Stimulated activated naive CD8-positive, alpha-beta T cell treated with anti-CD3 and anti-CD28 coated beads, Interleukin-15, amount 100 ng/mL, for 72 hours (primary cell): ENCODE results near the gene KRT1.
A peak's percentile ranks its signal among the peaks of the same experiment; 100 is the strongest.
"Not testable (repeated sequence)": the region's sequence is repeated elsewhere in the genome, so short reads cannot be mapped to it uniquely, and the experiment has no call there.

Experiments used
- ATAC-seq: fragments of 150-1000 bp; cut with Tn5 transposase; 2 replicates; pipeline ENCODE4 v1.10.0; 2021; ENCODE audit warnings: mild to moderate bottlenecking, moderate library complexity
- DNase-seq, 2 donors: peaks; one replicate each; pipeline ENCODE4 v3.0.0; 2021 to 2022
- H3K27ac Mint-ChIP-seq, 2 donors: one replicate each; pipeline ENCODE4 v1.8.0; 2022; ENCODE audit warnings: mild to moderate bottlenecking in 2 of 2, mixed read lengths in 2 of 2, moderate library complexity in 2 of 2
- H3K27me3 Mint-ChIP-seq: one replicate; pipeline ENCODE4 v1.8.0; 2022; ENCODE audit warnings: mixed read lengths
- H3K4me1 Mint-ChIP-seq: one replicate; pipeline ENCODE4 v1.8.0; 2022; ENCODE audit warnings: mild to moderate bottlenecking, mixed read lengths
- H3K4me3 Mint-ChIP-seq, 2 donors: one replicate each; pipeline ENCODE4 v1.8.0; 2022; ENCODE audit warnings: mild to moderate bottlenecking in 2 of 2, mixed read lengths in 2 of 2, moderate library complexity in 1 of 2
- H3K9me3 Mint-ChIP-seq, 2 donors: one replicate each; pipeline ENCODE4 v1.8.0; 2022; ENCODE audit warnings: mixed read lengths in 2 of 2

Gene KRT1

DNA sequence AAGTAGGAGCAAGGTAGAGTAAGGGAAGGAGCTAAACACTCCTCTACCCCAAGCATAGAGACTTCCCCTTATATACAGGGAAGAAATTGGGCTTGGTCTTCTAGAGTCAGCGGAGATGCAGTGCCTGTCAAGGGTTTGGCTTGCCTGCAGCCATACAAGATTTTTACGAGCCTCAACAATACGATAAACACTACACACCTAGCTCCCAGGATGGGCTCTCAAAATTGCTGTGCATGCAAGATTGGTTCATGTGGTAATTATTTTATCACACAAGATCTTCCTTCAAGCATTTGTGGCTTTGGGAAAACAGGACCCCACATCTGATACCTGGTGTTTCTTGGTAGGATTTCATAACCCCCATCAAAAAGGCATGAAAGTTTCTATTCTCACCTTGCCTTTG, at the start of gene KRT1:
KRT1 (minus strand) TSS at position 45 of the 400 bp plus-strand sequence. CDS start 59 bp downstream, outside the sequence.
- H3K27ac Mint-ChIP-seq = peak within 1 kb of the TSS in 1 of 2 donors; percentile 64
- peaks cover 0 to 6% of the 10 kb centered on the region in 2 donors for H3K9me3 Mint-ChIP-seq
- H3K4me3 Mint-ChIP-seq = no peak within 1 kb of the TSS
- ATAC-seq (no peak), DNase-seq (no peak)
- no peaks in the 10 kb centered on the region for H3K27me3 Mint-ChIP-seq
- H3K4me1 Mint-ChIP-seq = peaks cover 25% of the 10 kb centered on the region

DNA sequence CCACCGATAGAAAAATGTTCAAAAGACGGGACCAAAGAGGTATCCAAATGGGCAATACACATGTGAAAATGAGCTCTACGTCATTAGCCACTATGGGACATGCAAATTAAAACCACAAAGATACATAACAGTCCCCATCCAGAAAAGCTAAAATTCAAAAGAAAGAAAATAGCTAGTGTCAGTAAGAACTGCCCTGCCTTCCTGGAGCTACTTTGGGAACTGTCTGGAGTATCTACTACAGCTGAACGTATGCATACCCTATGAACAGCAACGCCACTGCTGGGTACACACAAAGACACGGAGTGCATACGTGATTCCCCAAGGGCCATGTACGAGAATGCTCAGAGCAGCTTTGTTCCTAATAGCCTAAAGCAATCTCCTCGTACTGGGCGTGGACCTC, 48.9 kb upstream of the KRT1 start:
- DNase-seq (no peak), ATAC-seq (no peak)
- Mint-ChIP-seq H3K9me3 (no peaks in the 10 kb centered on the region), H3K4me1 (no peaks in the 10 kb centered on the region), H3K4me3 (no peak overlapping the region), H3K27me3 (no peaks in the 10 kb centered on the region), H3K27ac (no peak overlapping the region)

DNA sequence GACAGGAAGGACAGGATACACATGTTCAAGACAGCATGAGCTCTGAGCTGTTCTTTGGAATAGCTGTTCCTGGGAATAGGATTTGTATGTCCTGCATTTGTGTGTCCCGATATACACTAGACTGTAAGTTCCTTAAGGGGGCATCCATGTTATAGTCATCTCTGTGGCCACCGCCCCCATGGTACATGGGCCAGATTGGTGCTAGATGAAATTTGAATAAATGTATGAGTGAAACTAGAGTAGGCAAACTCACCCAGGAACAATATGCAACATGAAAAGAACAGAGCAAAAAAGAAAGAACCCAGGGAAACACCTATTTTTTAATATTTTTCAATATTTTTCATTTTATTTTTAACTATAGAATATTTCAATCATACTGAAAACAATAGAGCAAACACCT, 48.2 kb upstream of the KRT1 start:
- no peak overlapping the region for H3K27ac Mint-ChIP-seq
- no peaks in the 10 kb centered on the region for H3K9me3 Mint-ChIP-seq
- H3K4me1 Mint-ChIP-seq = no peaks in the 10 kb centered on the region
- ATAC-seq (no peak), DNase-seq (no peak)
- no peak overlapping the region for H3K4me3 Mint-ChIP-seq
- H3K27me3 Mint-ChIP-seq = no peaks in the 10 kb centered on the region

DNA sequence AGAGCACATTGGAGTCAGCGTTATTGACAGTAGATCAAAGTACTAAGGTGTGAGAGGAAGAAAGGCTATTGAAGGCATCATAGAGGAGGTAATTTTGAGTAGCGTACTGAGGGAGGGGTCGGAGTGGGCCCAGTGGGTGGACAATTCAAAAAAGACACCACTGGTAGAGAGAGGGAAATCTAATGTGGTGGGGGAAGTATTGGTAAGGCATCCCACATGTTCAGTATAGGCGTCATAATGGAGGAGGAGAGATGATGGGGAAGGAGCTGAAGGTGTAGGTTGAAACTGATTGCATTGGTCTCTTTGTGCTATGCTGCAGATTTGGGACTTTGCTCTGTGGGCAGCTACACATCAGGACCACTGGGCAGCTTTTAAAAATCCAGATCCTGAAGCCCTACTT, 46.8 kb upstream of the KRT1 start:
- Mint-ChIP-seq H3K4me1 (peaks cover 3% of the 10 kb centered on the region), H3K9me3 (no peaks in the 10 kb centered on the region), H3K4me3 (no peak overlapping the region), H3K27ac (no peak overlapping the region), H3K27me3 (no peaks in the 10 kb centered on the region)
- ATAC-seq (no peak), DNase-seq (no peak)

DNA sequence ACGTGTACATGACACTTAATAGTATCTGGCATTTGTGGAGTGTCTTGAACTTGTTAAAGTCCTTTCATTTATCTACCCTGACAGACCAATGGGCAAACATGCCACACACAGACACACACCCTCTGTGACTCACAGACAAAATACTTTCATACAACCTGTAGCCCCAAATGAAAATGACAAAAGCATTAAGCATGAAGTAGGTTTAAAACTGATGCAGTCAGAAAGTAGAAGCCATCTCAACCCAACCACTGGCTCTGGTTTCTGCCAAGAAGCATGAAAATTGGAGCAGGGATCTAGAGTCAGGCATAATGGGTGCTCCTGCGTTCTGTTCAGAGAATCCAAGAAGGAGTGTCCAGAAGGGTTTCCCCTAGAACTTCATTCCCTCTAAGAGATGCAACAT, 46.2 kb upstream of the KRT1 start:
- ATAC-seq (no peak), DNase-seq (no peak)
- Mint-ChIP-seq H3K9me3 (no peaks in the 10 kb centered on the region), H3K4me1 (peaks cover 6% of the 10 kb centered on the region), H3K27ac (no peak overlapping the region), H3K4me3 (no peak overlapping the region), H3K27me3 (no peaks in the 10 kb centered on the region)

DNA sequence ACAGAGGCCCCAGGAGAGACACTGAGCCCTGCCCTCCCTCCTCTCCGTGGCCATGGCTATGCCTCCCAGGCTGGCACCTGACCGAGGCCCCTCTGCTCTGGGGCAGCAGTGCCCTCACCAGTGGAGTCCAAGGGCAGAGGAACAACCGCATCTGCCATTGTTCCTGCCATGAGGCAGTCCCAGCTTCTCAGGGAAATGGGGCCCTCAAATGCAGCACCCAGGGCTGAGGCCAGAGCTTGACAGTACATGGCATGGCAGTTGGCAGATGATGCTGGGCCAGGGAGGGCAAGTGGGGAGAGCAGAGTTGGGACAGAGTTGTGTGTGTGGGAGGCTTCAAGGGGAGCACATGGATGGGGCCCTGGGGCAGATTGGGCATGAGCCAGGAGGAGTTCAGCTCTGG, 44.2 kb upstream of the KRT1 start:
- H3K9me3 Mint-ChIP-seq = no peaks in the 10 kb centered on the region
- ATAC-seq = no peak
- no peak overlapping the region for H3K4me3 Mint-ChIP-seq
- no peak for DNase-seq
- no peaks in the 10 kb centered on the region for H3K27me3 Mint-ChIP-seq
- H3K27ac Mint-ChIP-seq = no peak overlapping the region
- H3K4me1 Mint-ChIP-seq = peaks cover 6% of the 10 kb centered on the region

DNA sequence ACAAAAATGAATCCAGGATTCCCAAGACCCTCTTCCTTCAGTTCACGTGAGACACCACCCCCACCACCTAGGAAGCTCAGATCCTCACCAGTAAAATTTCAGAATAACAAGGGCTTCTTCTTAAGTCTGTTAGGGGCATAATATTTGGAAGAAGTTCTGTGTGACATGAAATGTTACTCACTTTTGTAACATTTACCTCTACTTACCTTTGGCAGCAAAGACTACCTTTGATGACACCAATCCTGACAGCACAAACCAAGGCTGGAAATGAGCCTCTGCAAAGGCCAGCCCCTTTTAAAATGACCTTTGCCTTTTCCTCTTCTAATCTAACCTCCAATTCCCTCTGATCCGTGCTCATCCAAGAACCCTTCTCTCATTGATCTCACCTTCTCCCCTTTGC, 42.5 kb upstream of the KRT1 start:
- no peaks in the 10 kb centered on the region for H3K9me3 Mint-ChIP-seq
- H3K27ac Mint-ChIP-seq = no peak overlapping the region
- H3K4me3 Mint-ChIP-seq = no peak overlapping the region
- DNase-seq (no peak), ATAC-seq (no peak)
- no peaks in the 10 kb centered on the region for H3K27me3 Mint-ChIP-seq
- H3K4me1 Mint-ChIP-seq = peaks cover 6% of the 10 kb centered on the region

DNA sequence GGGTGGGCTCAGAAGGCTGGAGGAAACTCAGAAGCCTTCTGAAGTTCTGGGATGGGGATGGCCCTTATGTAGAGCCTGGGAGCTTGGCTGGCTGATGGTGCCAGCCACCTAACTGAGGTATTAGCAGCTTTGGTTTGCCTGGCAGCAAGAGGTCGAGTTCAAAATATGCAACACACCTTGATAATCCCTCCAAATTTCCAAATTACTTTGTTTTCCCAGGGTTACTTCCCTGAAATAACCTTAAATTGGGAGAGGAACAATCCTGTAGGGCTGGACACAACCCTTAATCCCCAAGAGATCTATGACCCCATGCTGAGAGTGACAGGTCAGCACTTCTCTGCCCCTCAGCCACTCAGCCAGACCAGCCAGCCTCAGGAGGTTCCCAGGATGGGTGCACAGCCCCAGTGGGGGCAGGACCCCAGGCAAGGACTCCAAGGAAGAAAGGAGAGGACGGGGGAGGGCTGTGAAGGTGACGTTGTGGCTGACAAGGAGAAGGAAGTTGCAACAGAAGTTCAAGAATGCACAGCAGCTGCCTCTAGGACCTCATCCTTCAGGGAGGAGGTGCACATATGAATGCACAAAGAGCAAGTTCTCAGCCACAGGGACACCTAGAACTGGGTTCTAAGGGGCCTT, 41.7 kb upstream of the KRT1 start:
- Mint-ChIP-seq H3K4me1 (peaks cover 6% of the 10 kb centered on the region), H3K4me3 (no peak overlapping the region), H3K9me3 (no peaks in the 10 kb centered on the region), H3K27me3 (no peaks in the 10 kb centered on the region), H3K27ac (peak overlapping the region in 1 of 2 donors; percentile 77)
- no peak for ATAC-seq
- no peak for DNase-seq

DNA sequence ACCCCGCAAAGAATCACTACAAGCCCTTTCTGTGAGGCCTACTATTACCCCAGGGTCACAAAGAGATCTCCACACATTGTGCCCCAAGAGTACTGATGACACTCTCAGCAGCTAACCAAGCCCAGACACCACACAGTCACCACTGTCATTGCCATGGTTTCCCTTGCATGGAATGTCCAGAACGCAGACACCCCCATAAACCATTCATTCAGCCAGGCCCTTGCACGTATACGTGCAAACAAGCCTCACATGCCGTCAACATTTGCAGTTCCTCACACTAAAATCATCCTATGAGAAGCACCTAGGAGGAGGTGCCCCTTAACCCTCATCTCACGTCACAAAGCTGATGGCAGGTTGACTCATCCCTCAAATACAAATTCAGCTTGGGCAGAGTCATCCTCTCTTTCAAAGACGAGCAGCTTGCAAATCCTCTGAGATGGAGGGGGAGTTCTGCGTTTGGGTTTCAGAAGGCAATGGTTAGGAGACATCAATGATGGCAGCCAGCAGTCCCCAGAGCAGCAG, 40.2 kb upstream of the KRT1 start:
- DNase-seq (no peak), ATAC-seq (no peak)
- H3K4me1 Mint-ChIP-seq = peaks cover 6% of the 10 kb centered on the region
- no peak overlapping the region for H3K4me3 Mint-ChIP-seq
- no peak overlapping the region for H3K27ac Mint-ChIP-seq
- peaks cover 15% of the 10 kb centered on the region for H3K27me3 Mint-ChIP-seq
- no peaks in the 10 kb centered on the region for H3K9me3 Mint-ChIP-seq

DNA sequence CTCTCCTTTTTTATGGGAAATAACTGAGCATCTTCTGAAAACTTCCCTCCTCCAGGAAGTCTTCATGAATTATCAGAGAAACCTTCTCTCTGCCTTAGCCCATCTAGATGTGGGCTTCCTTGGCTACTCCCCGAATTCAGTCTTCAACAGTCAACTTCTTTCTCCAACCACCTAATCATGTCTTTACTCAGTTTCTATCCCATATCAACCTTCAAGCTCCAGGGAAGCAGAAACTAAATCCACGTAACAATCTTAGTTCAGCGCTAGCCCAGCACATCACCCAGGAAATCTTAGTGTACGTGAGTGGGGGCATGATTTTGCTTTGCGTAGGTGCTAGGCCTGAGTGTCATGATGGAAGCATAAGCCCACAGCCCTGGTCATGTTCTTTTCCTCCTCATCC, 35.9 kb upstream of the KRT1 start:
- Mint-ChIP-seq H3K9me3 (no peaks in the 10 kb centered on the region), H3K27me3 (peaks cover 40% of the 10 kb centered on the region), H3K4me3 (no peak overlapping the region), H3K27ac (no peak overlapping the region), H3K4me1 (peaks cover 16% of the 10 kb centered on the region)
- no peak for ATAC-seq
- DNase-seq = no peak

DNA sequence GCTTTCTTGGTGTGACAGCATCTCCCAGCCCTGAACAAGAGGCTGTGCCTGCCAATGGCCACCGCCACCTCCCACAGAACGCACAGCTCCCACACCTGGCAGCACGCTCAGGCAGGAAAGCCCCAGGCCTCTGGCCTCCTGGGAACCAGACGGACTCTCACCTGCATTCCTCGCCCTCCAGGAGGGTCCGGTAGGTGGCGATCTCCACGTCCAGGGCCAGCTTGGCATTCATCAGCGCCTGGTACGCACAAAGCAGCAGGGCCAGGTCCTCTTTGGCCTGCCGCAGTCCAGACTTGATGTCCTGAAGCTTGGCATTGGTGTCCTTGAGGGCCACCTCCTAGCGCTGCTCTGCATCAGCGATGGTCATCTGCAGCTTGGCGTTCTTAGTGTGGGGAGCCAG, 35.2 kb upstream of the KRT1 start:
- Mint-ChIP-seq H3K27me3 (peaks cover 40% of the 10 kb centered on the region), H3K27ac (peak overlapping the region in 1 of 2 donors; percentile 34), H3K4me1 (peaks cover 16% of the 10 kb centered on the region), H3K9me3 (no peaks in the 10 kb centered on the region), H3K4me3 (no peak overlapping the region)
- ATAC-seq (no peak), DNase-seq (no peak)

DNA sequence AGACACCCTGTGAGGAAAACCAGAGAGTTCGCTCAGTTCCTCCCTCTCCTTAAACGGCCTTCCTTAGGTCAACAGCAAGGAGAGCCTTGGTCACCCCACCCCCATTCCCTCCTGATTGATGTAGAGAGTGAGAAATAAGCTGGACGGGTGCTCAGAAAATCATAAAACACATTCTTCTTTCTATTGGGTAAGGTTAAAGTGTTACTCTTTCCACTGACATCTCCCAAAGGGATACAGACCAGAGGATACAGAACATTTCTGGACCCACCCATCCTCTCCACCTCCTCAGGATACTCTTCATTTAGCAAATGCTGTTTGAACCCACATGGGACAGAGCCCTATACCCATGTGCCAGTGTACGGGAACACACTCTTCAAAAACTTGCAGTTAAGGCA, 34.7 kb upstream of the KRT1 start:
- ATAC-seq (no peak), DNase-seq (no peak)
- no peaks in the 10 kb centered on the region for H3K9me3 Mint-ChIP-seq
- peak overlapping the region in 1 of 2 donors; percentile 34 for H3K27ac Mint-ChIP-seq
- peaks cover 16% of the 10 kb centered on the region for H3K4me1 Mint-ChIP-seq
- peak overlapping the region; percentile 5 to 41 for H3K4me3 Mint-ChIP-seq
- peaks cover 40% of the 10 kb centered on the region for H3K27me3 Mint-ChIP-seq

DNA sequence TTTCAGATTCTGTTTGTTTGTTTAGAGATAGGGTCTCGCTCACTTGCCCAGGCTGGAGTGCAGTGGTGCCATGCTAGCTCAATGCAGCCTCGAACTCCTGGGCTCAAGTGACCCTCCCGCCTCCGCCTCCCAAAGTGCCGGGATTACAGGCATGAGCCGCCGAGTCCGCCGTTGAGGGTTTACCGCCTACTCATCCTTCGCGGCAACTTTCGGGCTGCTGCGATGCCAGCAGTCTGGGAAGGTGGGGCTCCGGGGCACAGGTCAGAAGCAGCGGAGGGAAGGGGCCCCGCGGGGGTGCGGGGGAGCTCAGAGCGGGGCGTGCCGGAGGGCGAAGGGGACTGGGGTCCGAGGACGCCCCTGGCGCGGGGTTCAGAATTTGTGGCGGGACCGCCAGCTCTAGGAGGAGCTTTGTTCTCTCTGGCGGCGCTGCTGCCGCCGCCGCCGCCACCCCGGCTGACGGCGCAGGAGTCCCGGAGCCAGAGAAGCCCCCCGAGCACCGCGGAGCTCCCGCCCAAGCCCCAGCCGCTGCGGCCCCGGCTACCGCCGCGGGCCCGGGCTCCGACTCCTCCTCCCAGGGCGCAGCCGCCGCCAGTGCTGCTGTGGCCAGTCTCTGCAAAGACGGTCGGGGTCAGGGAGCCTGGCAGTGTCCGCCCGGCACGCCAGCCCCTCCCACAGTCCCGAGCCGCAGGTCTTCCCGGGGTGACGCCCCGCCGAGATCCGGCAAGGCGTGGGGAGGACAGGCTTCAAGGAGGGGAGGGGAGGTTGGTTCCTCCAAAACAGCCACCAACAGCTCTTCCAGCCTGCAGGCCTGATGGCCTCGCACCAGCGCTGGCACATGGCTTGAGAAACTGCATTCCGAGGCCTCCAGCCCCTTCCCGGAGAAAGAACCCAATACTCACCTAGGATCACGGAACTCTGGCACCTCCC, 34.0 kb upstream of the KRT1 start:
- no peaks in the 10 kb centered on the region for H3K9me3 Mint-ChIP-seq
- peak overlapping the region in 1 of 2 donors; percentile 34 for H3K27ac Mint-ChIP-seq
- DNase-seq = peak; percentile 18 to 25
- peak; percentile 58 for ATAC-seq
- H3K4me1 Mint-ChIP-seq = peaks cover 16% of the 10 kb centered on the region
- peaks cover 40% of the 10 kb centered on the region for H3K27me3 Mint-ChIP-seq
- peak overlapping the region; percentile 67 to 72 for H3K4me3 Mint-ChIP-seq

DNA sequence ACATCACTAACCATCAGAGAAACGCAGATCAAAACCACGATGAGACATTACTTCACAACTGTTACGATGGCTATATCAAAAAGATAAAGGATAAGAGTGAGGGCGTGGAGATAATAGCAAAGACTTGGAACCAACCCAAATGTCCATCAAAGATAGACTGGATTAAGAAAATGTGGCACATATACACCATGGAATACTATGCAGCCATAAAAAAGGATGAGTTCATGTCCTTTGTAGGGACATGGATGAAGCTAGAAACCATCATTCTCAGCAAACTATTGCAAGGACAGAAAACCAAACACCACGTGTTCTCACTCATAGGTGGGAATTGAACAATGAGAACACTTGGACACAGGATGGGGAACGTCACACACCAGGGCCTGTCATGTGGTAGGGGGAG, 31.9 kb upstream of the KRT1 start:
- not testable (repeated sequence) for ATAC-seq

DNA sequence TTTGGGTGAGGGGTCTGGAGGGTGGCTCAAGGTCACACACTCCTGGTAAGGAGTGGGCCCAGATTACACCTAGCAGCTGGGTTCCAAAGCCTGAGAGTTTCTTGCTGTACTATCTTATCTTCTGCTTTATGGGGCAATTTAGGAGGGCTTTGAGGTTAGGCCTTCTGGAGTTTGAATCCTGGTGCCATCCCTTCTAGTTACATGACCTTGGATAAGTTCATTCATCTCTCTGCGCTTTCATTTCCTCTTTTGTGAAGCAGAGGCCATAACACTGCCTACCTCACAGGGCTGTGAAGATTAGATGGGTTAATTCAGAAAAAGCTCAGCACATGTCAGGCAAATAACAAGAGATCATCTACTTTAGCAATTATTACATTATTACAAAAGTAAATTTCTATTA, 30.5 kb upstream of the KRT1 start:
- H3K4me3 Mint-ChIP-seq = no peak overlapping the region
- DNase-seq = no peak
- no peak overlapping the region for H3K27ac Mint-ChIP-seq
- H3K27me3 Mint-ChIP-seq = peaks cover 28% of the 10 kb centered on the region
- no peak for ATAC-seq
- H3K4me1 Mint-ChIP-seq = peaks cover 29% of the 10 kb centered on the region
- no peaks in the 10 kb centered on the region for H3K9me3 Mint-ChIP-seq

More for the DNA sequence above, 31.9 kb upstream of the KRT1 start:
- not testable (repeated sequence) for H3K9me3 Mint-ChIP-seq, DNase-seq, H3K4me3 Mint-ChIP-seq, H3K27ac Mint-ChIP-seq
- H3K27me3 Mint-ChIP-seq = peaks cover 40% of the 10 kb centered on the region
- peaks cover 29% of the 10 kb centered on the region for H3K4me1 Mint-ChIP-seq

DNA sequence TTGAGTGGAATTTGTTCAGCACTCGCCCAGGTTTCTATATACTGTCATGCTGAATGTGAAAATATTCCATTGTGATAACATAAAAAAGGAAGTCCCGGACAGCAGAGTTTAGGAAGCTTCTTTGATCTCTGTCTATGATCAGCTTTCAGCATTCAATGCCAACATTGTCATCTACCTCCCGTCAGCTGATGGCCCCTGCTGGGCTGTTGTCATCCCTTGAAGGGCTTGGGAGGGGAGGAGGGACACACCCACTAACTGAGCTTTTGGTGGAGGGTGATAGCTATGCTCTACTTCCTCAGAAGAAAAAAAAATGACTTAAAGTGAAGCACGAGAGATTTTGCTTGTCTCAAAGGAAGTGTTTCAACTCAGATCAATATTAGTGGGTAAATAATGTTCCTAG, 27.8 kb upstream of the KRT1 start:
- Mint-ChIP-seq H3K9me3 (no peaks in the 10 kb centered on the region), H3K27me3 (peaks cover under 1% of the 10 kb centered on the region), H3K27ac (peak overlapping the region in 1 of 2 donors; percentile 19), H3K4me1 (peaks cover 13% of the 10 kb centered on the region), H3K4me3 (no peak overlapping the region)
- no peak for ATAC-seq
- DNase-seq = no peak
